ENCODE measurements around the gene C21orf91.
A peak's percentile ranks its signal among the peaks of the same experiment; 100 is the strongest.

Gene C21orf91

GRCh38 chr21:17818186-17819113 lies 706 bp downstream of the C21orf91 start:
- TF ChIP-seq ZFX (IDR thresholded peaks at IDR 0.05; ENCODE audit: borderline replicate concordance): no peak
- TF ChIP-seq, protein P1, sequence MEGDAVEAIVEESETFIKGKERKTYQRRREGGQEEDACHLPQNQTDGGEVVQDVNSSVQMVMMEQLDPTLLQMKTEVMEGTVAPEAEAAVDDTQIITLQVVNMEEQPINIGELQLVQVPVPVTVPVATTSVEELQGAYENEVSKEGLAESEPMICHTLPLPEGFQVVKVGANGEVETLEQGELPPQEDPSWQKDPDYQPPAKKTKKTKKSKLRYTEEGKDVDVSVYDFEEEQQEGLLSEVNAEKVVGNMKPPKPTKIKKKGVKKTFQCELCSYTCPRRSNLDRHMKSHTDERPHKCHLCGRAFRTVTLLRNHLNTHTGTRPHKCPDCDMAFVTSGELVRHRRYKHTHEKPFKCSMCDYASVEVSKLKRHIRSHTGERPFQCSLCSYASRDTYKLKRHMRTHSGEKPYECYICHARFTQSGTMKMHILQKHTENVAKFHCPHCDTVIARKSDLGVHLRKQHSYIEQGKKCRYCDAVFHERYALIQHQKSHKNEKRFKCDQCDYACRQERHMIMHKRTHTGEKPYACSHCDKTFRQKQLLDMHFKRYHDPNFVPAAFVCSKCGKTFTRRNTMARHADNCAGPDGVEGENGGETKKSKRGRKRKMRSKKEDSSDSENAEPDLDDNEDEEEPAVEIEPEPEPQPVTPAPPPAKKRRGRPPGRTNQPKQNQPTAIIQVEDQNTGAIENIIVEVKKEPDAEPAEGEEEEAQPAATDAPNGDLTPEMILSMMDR (IDR thresholded peaks at IDR 0.05): no peak

GRCh38 chr21:17813353-17813752 lies 5.8 kb downstream of the C21orf91 start:
- H3K27ac ChIP-seq: no peak overlapping the region
- TF ChIP-seq, protein P1 (IDR thresholded peaks at IDR 0.05): no peak
- no peak for TF ChIP-seq ZFX (IDR thresholded peaks at IDR 0.05; ENCODE audit: borderline replicate concordance)

More at GRCh38 chr21:17818186-17819113, 706 bp downstream of the C21orf91 start:
- H3K27ac ChIP-seq: peak overlapping the region; percentile 75

GRCh38 chr21:17805966-17806365 lies 13.2 kb downstream of the C21orf91 start:
- TF ChIP-seq ZFX (IDR thresholded peaks at IDR 0.05; ENCODE audit: borderline replicate concordance): no peak
- TF ChIP-seq, protein P1 (IDR thresholded peaks at IDR 0.05): no peak
- H3K27ac ChIP-seq: no peak overlapping the region

DNA sequence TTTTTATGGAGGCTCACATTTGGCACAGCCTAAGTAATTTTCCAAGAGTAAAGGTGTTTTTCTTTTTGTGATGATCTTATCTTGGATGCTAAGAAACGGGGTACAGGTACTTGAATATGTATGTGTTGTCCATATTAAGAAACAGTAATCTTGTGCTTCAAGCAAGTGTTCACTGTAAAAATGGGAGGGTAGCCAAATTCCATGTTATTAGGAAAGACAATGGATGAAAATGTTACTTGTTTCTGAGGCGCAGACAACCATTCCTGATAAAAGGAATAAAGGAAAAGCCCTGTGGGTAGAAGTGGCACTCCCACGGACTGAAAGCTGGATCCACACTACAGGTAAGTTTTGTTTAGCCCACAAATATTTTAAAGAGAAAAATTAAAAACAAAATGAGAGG lies 15.6 kb downstream of the C21orf91 start:
- no peak overlapping the region for H3K27ac ChIP-seq
- TF ChIP-seq, protein P1 (IDR thresholded peaks at IDR 0.05): no peak
- no peak for TF ChIP-seq ZFX (IDR thresholded peaks at IDR 0.05; ENCODE audit: borderline replicate concordance)

- TF ChIP-seq, protein P1 (IDR thresholded peaks at IDR 0.05): no peak
- TF ChIP-seq ZFX (IDR thresholded peaks at IDR 0.05; ENCODE audit: borderline replicate concordance): no peak
- no peak overlapping the region for H3K27ac ChIP-seq
Observed at GRCh38 chr21:17802572-17802971, 16.6 kb downstream of the C21orf91 start.

- TF ChIP-seq ZFX (IDR thresholded peaks at IDR 0.05; ENCODE audit: borderline replicate concordance): no peak
- TF ChIP-seq, protein P1 (IDR thresholded peaks at IDR 0.05): no peak
- no peak overlapping the region for H3K27ac ChIP-seq
Observed at GRCh38 chr21:17799414-17800164, 19.6 kb downstream of the C21orf91 start.

Measured in 22Rv1 (cell line).